ENCODE data around the gene DGKQ. TPM values are rescaled to one million over a fixed set of nuclear protein-coding genes. Genes with fewer than 3 reads are reported as not detected.

DGKQ gene
- total and polyA plus RNA-seq, 2 of the 8 experiments (the other 6 are each of a cell fraction or from before 2014, with no cell fraction given) = 7.3 to 9.7 TPM

GRCh38 chr4:968221-968620 lies 5.1 kb downstream of the DGKQ start (continued):
- TF ChIP-seq CHD7 (IDR thresholded peaks at IDR 0.05; ENCODE audit: insufficient replicate concordance, low read length) (no peak), KDM1A (IDR thresholded peaks at IDR 0.05; ENCODE audit: borderline replicate concordance, low read length) (no peak), HDAC6 (IDR thresholded peaks at IDR 0.05; ENCODE audit: low read depth, low read length) (no peak), TAF1 (IDR thresholded peaks at IDR 0.05; ENCODE audit: low read depth, low read length) (no peak), SUZ12 (IDR thresholded peaks at IDR 0.05; ENCODE audit: low read length) (no peak)

Measured in H1 (cell line).